Panc1 (cell line): Measurements from ENCODE around the gene BCL11B. TPM values are rescaled to one million over a fixed set of nuclear protein-coding genes. Genes with fewer than 3 reads are reported as not detected.

Source experiments
- ATAC-seq: fragments of 200-7000 bp; cut with Tn5 transposase; 2 replicates; pipeline ENCODE4 v1.9.1; 2020; ENCODE audit warnings: mild to moderate bottlenecking, moderate library complexity
- BruUV-seq: library from RNA; stranded (reverse); fragments of 400-500 nt; replicated peaks from 2 replicates; lab custom pipeline; 2021; lab: Mats Ljungman, UMichigan
- CTCF ChIA-PET: fragments of 300-600 bp; sonication (Branson Sonifier 250); formaldehyde crosslinking; loops from one replicate; lab custom pipeline; 2022; ENCODE audit warnings: antibody characterized with exemption; lab: Charles Lee
- POLR2A ChIA-PET: fragments of 300-600 bp; sonication (Branson Sonifier 250); formaldehyde crosslinking; loops from one replicate; lab custom pipeline; 2022; ENCODE audit warnings: antibody characterized with exemption; lab: Charles Lee
- DNase-seq: peaks from one replicate; pipeline ENCODE4 v3.0.0-alpha.2; 2010; ENCODE audit warnings: low read depth, low spot score
- H3K27ac ChIP-seq: 2 replicates; pipeline ENCODE4 v1.5.1; 2011; ENCODE audit warnings: mild to moderate bottlenecking, low read length, inconsistent platforms
- H3K27me3 ChIP-seq: fragments of 200-500 bp; sonication (Bioruptor generic); 2 replicates; pipeline ENCODE4 v1.6.0; 2014; ENCODE audit warnings: low read length, inconsistent platforms; ENCODE audit not compliant: control insufficient read depth, insufficient read depth
- H3K36me3 ChIP-seq: fragments of 200-500 bp; sonication (Bioruptor generic); 2 replicates; pipeline ENCODE4 v1.5.1; 2014; ENCODE audit warnings: inconsistent platforms, mild to moderate bottlenecking, low read length, moderate library complexity; ENCODE audit not compliant: control insufficient read depth, insufficient read depth
- H3K4me1 ChIP-seq: 2 replicates; pipeline ENCODE4 v1.5.1; 2011; ENCODE audit warnings: inconsistent platforms, mild to moderate bottlenecking, low read length, moderate library complexity; ENCODE audit not compliant: control insufficient read depth, insufficient read depth
- H3K4me3 ChIP-seq, 2 experiments: 2 replicates each; pipeline ENCODE4 v1.5.1; 2011 to 2012; ENCODE audit warnings: low read depth in 2 of 2, low read length in 2 of 2, mild to moderate bottlenecking in 2 of 2, inconsistent platforms in 1 of 2, moderate library complexity in 1 of 2
- H3K9me3 ChIP-seq: fragments of 200-500 bp; sonication (Bioruptor generic); 2 replicates; pipeline ENCODE4 v1.5.1; 2014; ENCODE audit warnings: low read depth, mild to moderate bottlenecking, inconsistent platforms, low read length, moderate library complexity; ENCODE audit not compliant: control insufficient read depth, insufficient read depth
- POLR2AphosphoS5 ChIP-seq: IDR thresholded peaks from 2 replicates; pipeline ENCODE4 v1.6.1; 2012; ENCODE audit warnings: mild to moderate bottlenecking, low read depth, low read length, moderate library complexity
- SIN3A ChIP-seq: IDR thresholded peaks from 2 replicates; pipeline ENCODE4 v1.6.1; 2012; ENCODE audit warnings: low read depth, mild to moderate bottlenecking, low read length, moderate library complexity, borderline replicate concordance; ENCODE audit not compliant: insufficient read depth
- TCF7L2 ChIP-seq: IDR thresholded peaks from 2 replicates; pipeline ENCODE4 v1.6.1; 2011; ENCODE audit warnings: mild to moderate bottlenecking, low read depth, low read length, inconsistent platforms
- in situ Hi-C: cut with HindIII; loops from 2 replicates; pipeline ENCODE4 v1.10.0; 2016; ENCODE audit warnings: low sequenced_read_pairs, low pct_unique_long_range_greater_than_20kb
- intact Hi-C: fragments of 100-400 bp; cut with micrococcal nuclease; formaldehyde crosslinking; loops from one replicate; pipeline ENCODE4 v1.10.0; 2022; ENCODE audit not compliant: unreplicated experiment
- total RNA-seq: library from RNA; stranded (reverse); gene quantifications from one replicate; pipeline ENCODE4 v1.2.1, GENCODE V29; 2021; ENCODE audit not compliant: unreplicated experiment
- TF ChIP-seq, protein P1 (sequence below): fragments of 450-650 bp; IDR thresholded peaks from 2 replicates; pipeline ENCODE4 v1.5.1; 2017; ENCODE audit warnings: mild to moderate bottlenecking
- TF ChIP-seq, protein P2 (sequence below), 2 experiments: IDR thresholded peaks; 2 replicates each; pipeline ENCODE4 v1.6.1; 2011 to 2012; ENCODE audit warnings: low read depth in 2 of 2, control low read depth in 1 of 2, low read length in 1 of 2, mild to moderate bottlenecking in 1 of 2, moderate library complexity in 1 of 2; ENCODE audit not compliant: insufficient read depth in 1 of 2

Gene BCL11B
- total RNA-seq, 1 experiment from 2014 or later: 0.23 TPM

DNA sequence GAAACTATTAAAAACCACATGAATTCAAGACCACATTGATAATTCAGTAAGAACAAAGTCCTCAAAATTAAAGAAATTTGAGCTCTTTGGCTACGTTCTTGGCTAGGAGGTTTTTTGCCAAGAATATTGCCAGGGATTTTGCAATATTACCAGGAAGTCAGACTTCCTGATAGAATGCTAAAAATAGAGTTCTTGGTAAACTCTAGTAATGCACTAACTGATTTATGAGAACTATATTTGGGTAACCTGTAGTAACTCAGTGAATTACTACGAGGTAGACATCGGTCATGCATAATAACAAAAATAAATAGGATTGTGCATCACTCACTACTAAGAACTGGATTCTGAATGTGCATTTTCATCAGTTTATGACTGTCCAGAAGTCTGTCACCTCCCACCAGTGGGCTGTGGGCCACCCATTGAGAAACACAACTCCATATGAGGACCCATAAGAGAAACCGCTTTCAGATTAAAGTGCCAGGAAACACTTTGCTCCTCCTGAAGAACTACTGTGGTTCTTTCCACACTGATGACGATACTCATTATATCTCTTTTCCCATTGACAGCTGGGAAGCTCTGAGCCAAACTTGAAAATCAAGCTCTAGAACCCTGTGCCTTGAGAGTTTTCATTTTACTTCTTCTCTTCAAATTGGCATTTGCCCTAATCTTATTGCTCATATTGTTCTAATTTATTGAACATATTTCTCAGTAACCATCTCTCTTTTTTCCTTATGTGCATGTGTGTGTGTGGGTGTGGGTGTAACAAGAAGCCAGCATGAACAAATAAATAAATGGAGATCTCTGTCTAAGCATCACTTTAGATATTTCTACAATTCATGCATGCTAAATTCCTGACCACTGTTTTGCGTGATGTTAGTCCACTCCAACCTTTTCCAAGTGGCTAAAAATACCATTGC, 116.6 kb downstream of the BCL11B start:
- no peak overlapping the region for H3K4me3 ChIP-seq
- no peaks in the 10 kb centered on the region for H3K36me3 ChIP-seq
- no peak overlapping the region for H3K27ac ChIP-seq
- 0 out of 2 replicates have a peak, but pooled peaks cover 2% of the 10 kb centered on the region for H3K27me3 ChIP-seq
- ChIA-PET CTCF (no interaction called here), POLR2A (no interaction called here)
- no peaks in the 10 kb centered on the region for H3K4me1 ChIP-seq
- intact Hi-C loops: no loop called here
- BruUV-seq: no TSS peak
- DNase-seq: no peak
- in situ Hi-C loops: no loop called here
- no peak for ATAC-seq
- no peaks in the 10 kb centered on the region for H3K9me3 ChIP-seq
- TF ChIP-seq TCF7L2: no peak

DNA sequence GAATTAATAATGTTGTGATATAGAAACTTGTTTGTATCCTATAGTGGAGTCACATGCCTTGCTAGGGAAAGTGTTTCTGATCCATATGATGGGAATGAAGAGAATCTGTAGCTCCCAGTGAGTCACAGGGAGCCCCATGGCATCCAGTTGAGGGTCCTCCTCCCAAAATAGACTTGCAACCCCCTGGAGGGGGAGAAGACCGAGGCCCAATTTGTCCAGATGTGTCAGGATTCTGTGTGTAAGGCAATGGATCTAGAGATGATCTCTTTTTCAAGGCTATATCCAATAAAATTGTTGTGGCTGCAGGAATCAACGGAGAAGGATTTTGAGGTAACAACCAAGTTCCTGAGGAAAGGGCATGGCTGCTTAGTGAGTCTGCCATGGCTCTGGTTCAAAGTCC, 121.8 kb downstream of the BCL11B start:
- in situ Hi-C loops: no loop called here
- H3K4me3 ChIP-seq: no peak overlapping the region
- TF ChIP-seq, protein P1, sequence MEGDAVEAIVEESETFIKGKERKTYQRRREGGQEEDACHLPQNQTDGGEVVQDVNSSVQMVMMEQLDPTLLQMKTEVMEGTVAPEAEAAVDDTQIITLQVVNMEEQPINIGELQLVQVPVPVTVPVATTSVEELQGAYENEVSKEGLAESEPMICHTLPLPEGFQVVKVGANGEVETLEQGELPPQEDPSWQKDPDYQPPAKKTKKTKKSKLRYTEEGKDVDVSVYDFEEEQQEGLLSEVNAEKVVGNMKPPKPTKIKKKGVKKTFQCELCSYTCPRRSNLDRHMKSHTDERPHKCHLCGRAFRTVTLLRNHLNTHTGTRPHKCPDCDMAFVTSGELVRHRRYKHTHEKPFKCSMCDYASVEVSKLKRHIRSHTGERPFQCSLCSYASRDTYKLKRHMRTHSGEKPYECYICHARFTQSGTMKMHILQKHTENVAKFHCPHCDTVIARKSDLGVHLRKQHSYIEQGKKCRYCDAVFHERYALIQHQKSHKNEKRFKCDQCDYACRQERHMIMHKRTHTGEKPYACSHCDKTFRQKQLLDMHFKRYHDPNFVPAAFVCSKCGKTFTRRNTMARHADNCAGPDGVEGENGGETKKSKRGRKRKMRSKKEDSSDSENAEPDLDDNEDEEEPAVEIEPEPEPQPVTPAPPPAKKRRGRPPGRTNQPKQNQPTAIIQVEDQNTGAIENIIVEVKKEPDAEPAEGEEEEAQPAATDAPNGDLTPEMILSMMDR: no peak
- TF ChIP-seq, protein P2, sequence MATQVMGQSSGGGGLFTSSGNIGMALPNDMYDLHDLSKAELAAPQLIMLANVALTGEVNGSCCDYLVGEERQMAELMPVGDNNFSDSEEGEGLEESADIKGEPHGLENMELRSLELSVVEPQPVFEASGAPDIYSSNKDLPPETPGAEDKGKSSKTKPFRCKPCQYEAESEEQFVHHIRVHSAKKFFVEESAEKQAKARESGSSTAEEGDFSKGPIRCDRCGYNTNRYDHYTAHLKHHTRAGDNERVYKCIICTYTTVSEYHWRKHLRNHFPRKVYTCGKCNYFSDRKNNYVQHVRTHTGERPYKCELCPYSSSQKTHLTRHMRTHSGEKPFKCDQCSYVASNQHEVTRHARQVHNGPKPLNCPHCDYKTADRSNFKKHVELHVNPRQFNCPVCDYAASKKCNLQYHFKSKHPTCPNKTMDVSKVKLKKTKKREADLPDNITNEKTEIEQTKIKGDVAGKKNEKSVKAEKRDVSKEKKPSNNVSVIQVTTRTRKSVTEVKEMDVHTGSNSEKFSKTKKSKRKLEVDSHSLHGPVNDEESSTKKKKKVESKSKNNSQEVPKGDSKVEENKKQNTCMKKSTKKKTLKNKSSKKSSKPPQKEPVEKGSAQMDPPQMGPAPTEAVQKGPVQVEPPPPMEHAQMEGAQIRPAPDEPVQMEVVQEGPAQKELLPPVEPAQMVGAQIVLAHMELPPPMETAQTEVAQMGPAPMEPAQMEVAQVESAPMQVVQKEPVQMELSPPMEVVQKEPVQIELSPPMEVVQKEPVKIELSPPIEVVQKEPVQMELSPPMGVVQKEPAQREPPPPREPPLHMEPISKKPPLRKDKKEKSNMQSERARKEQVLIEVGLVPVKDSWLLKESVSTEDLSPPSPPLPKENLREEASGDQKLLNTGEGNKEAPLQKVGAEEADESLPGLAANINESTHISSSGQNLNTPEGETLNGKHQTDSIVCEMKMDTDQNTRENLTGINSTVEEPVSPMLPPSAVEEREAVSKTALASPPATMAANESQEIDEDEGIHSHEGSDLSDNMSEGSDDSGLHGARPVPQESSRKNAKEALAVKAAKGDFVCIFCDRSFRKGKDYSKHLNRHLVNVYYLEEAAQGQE (IDR thresholded peaks at IDR 0.05; ENCODE audit: insufficient read depth in 1 of 2, low read depth in 2 of 2, low read length in 1 of 2): no peak
- no peak for TF ChIP-seq SIN3A
- TF ChIP-seq TCF7L2: no peak
- no peak for TF ChIP-seq POLR2AphosphoS5
- ATAC-seq (no peak), DNase-seq (no peak)
- ChIA-PET CTCF (no interaction called here), POLR2A (no interaction called here)
- H3K36me3 ChIP-seq: no peaks in the 10 kb centered on the region
- no peaks in the 10 kb centered on the region for H3K9me3 ChIP-seq
- no peak overlapping the region for H3K27ac ChIP-seq
- 0 out of 2 replicates have a peak, but pooled peaks cover 2% of the 10 kb centered on the region for H3K27me3 ChIP-seq
- BruUV-seq: no TSS peak
- intact Hi-C loops: no loop called here
- no peaks in the 10 kb centered on the region for H3K4me1 ChIP-seq
